ENCODE data around the gene CSF3R.

Gene CSF3R

GRCh38 chr1:36520771-36521420 is 38.2 kb upstream of the CSF3R start:
- no peak for TF ChIP-seq CTCF (IDR thresholded peaks at IDR 0.05)
- DNase-seq (ENCODE audit: low spot score), result peak; percentile 45
- no peak overlapping the region for H3K4me3 ChIP-seq
- H3K27ac ChIP-seq, result no peak overlapping the region

DNA sequence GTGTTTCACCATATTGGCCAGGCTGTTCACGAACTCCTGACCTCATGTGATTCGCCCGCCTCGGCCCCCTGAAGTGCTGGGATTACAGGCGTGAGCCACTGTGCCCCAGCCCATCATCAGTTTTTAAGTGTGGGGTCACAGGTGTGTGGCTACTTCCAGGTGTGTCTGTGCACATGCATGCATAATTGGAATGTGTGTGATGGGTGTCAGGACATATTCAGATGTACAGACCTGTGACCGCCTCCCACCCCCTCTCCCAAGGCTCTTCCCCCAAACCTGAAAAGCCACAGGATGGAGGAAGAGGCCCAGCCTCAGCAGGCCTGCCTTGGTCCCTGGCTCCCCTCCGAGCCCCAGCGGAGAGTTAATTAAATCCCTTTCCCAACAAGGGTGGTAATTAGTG is 37.3 kb upstream of the CSF3R start:
- no peak for TF ChIP-seq CTCF (IDR thresholded peaks at IDR 0.05)
- Histone ChIP-seq H3K27ac (no peak overlapping the region), H3K4me3 (no peak overlapping the region)
- DNase-seq (ENCODE audit: low spot score), result peak; percentile 26

DNA sequence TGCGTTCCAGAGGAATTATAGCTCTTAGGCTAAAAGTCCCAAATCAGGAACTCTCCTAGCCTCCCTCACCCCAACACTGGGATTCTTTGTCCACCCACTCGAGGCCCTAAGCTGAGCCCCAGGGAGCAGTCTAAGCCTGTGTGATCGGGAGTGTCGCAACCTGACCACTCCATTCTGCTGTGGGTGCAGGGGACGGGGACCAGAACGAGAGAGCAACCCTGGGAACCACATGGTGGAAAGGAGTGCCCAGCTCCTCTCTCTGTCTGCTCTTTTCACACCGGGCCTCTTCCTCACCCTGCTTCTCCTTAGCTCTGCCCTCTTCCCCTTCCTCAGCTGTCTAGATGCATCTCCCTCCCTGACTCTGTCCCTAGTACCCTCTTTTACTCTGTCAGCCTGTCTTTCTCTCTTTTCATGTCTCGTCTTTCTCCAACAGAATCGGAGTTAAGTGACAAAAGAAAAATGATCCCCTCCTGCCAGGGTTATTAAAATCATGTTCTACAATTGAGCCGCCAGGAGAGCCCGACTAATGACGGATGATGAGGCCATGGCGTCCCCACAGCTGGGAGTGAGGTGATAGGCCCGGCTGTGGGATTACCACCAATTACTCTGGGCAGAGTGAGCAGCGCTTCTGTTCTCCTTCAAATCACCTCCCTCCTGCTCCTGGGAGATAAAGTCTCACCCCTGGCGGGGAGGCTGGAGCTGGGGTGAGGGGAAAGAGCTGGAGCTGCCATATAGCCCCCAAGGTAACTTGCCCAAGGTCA is 34.5 kb upstream of the CSF3R start:
- no peak for TF ChIP-seq CTCF (IDR thresholded peaks at IDR 0.05)
- peak; percentile 40 for DNase-seq (ENCODE audit: low spot score)
- Histone ChIP-seq H3K27ac (no peak overlapping the region), H3K4me3 (no peak overlapping the region)

GRCh38 chr1:36516372-36517010 is 33.8 kb upstream of the CSF3R start:
- H3K4me3 ChIP-seq, result no peak overlapping the region
- TF ChIP-seq CTCF (IDR thresholded peaks at IDR 0.05), result peak; percentile 36
- no peak overlapping the region for H3K27ac ChIP-seq
- peak; percentile 64 for DNase-seq (ENCODE audit: low spot score)

GRCh38 chr1:36515315-36516138 is 32.8 kb upstream of the CSF3R start:
- Histone ChIP-seq H3K4me3 (no peak overlapping the region), H3K27ac (no peak overlapping the region)
- DNase-seq (ENCODE audit: low spot score), result peak; percentile 54
- TF ChIP-seq CTCF (IDR thresholded peaks at IDR 0.05), result no peak

DNA sequence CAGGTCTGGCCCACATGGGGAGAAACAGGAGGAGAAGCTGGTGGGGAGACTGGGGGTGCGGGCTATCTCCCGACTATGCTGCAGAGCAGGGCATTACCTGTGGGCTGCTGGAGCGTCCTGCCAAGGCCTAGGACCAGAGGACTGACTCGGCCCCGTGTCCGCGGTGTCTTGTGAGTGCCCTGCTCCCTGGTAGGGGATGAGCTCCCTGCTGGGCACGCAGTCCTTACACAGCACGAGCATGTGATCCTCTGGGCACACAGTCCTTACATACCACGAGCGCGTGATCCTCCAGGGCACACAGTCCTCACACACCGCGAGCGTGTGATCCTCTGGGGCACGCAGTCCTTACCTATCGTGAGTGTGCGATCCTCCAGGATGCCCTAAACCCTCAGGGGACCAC is 31.8 kb upstream of the CSF3R start:
- Histone ChIP-seq H3K4me3 (no peak overlapping the region), H3K27ac (no peak overlapping the region)
- DNase-seq (ENCODE audit: low spot score), result no peak
- no peak for TF ChIP-seq CTCF (IDR thresholded peaks at IDR 0.05)
